ENCODE data around the gene MTURN. TPM values are rescaled to one million over a fixed set of nuclear protein-coding genes. Genes with fewer than 3 reads are reported as not detected.
"Not testable (repeated sequence)": the region's sequence is repeated elsewhere in the genome, so short reads cannot be mapped to it uniquely, and the experiment has no call there.

Gene MTURN
- total RNA-seq (ENCODE audit: insufficient read depth, low replicate concordance) = 106 TPM

GRCh38 chr7:30134611-30135300, at the start of gene MTURN:
Gene MTURN (plus strand): TSS chr7:30134986. CDS start chr7:30135137, 151 bp downstream.
- peak; percentile 87 for DNase-seq (ENCODE audit: low spot score)

GRCh38 chr7:30086529-30086928, 48.3 kb upstream of the MTURN start:
- no peak for DNase-seq (ENCODE audit: low spot score)

- no peak for DNase-seq (ENCODE audit: low spot score)
Observed at GRCh38 chr7:30087371-30087770, 47.4 kb upstream of the MTURN start.

GRCh38 chr7:30088362-30088761, 46.4 kb upstream of the MTURN start:
- DNase-seq (ENCODE audit: low spot score) = no peak

- DNase-seq (ENCODE audit: low spot score) = no peak
Observed at GRCh38 chr7:30090111-30090510, 44.7 kb upstream of the MTURN start.

- no peak for DNase-seq (ENCODE audit: low spot score)
Observed at GRCh38 chr7:30091491-30091912, 43.3 kb upstream of the MTURN start.

GRCh38 chr7:30091987-30092386, 42.8 kb upstream of the MTURN start:
- no peak for DNase-seq (ENCODE audit: low spot score)

- DNase-seq (ENCODE audit: low spot score) = peak; percentile 95
Observed at GRCh38 chr7:30093420-30093952, 41.3 kb upstream of the MTURN start.

GRCh38 chr7:30098599-30098998, 36.2 kb upstream of the MTURN start:
- not testable (repeated sequence) for DNase-seq (ENCODE audit: low spot score)

GRCh38 chr7:30102281-30102680, 32.5 kb upstream of the MTURN start:
- no peak for DNase-seq (ENCODE audit: low spot score)

- no peak for DNase-seq (ENCODE audit: low spot score)
Observed at GRCh38 chr7:30104157-30104556, 30.6 kb upstream of the MTURN start.

GRCh38 chr7:30112103-30112713, 22.6 kb upstream of the MTURN start:
- DNase-seq (ENCODE audit: low spot score) = no peak

- no peak for DNase-seq (ENCODE audit: low spot score)
Observed at GRCh38 chr7:30113144-30113543, 21.6 kb upstream of the MTURN start.

GRCh38 chr7:30114536-30115238, 20.1 kb upstream of the MTURN start:
- no peak for DNase-seq (ENCODE audit: low spot score)

GRCh38 chr7:30115709-30116297, 19.0 kb upstream of the MTURN start:
- DNase-seq (ENCODE audit: low spot score) = no peak

GRCh38 chr7:30116771-30117170, 18.0 kb upstream of the MTURN start:
- DNase-seq (ENCODE audit: low spot score) = peak; percentile 82

GRCh38 chr7:30117896-30118295, 16.9 kb upstream of the MTURN start:
- no peak for DNase-seq (ENCODE audit: low spot score)

- no peak for DNase-seq (ENCODE audit: low spot score)
Observed at GRCh38 chr7:30119890-30120577, 14.8 kb upstream of the MTURN start.

GRCh38 chr7:30133736-30134610, 813 bp upstream of the MTURN start:
- no peak for DNase-seq (ENCODE audit: low spot score)
